ACHN (cell line): ENCODE measurements around the gene AK2.
A peak's percentile ranks its signal among the peaks of the same experiment; 100 is the strongest.
"Not testable (repeated sequence)": the region's sequence is repeated elsewhere in the genome, so short reads cannot be mapped to it uniquely, and the experiment has no call there.

Experiments used
- DNase-seq: peaks from one replicate; pipeline ENCODE4 v3.0.0-alpha.2; 2015
- in situ Hi-C: cut with HindIII; loops from 2 replicates; pipeline ENCODE4 v1.10.0; 2017; ENCODE audit warnings: low sequenced_read_pairs, low pct_ligation_motif_present, low pct_unique_long_range_greater_than_20kb

Gene AK2

GRCh38 chr1:32988665-32989064 is 48.0 kb downstream of the AK2 start:
- in situ Hi-C loops: no loop called here
- peak; percentile 75 for DNase-seq

DNA sequence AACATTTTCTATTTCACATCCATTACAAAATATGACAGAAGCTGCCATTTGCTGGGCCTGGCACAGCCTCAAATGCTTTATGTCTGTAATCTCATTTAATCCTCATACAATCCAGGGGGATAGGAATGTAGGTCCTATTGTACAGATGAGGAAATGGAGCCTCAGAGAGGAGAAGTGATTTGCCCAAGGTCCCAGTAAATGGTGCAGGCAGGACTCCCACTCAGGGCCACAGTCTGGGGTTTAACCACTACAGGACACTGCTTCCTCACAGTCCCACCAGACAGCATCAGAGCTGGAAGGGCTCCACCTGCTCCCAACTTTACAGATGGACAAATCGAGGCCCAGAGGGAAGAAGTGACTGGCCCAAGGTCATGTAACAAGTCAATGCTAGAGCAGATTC is 51.5 kb downstream of the AK2 start:
- in situ Hi-C loops: no loop called here
- no peak for DNase-seq

DNA sequence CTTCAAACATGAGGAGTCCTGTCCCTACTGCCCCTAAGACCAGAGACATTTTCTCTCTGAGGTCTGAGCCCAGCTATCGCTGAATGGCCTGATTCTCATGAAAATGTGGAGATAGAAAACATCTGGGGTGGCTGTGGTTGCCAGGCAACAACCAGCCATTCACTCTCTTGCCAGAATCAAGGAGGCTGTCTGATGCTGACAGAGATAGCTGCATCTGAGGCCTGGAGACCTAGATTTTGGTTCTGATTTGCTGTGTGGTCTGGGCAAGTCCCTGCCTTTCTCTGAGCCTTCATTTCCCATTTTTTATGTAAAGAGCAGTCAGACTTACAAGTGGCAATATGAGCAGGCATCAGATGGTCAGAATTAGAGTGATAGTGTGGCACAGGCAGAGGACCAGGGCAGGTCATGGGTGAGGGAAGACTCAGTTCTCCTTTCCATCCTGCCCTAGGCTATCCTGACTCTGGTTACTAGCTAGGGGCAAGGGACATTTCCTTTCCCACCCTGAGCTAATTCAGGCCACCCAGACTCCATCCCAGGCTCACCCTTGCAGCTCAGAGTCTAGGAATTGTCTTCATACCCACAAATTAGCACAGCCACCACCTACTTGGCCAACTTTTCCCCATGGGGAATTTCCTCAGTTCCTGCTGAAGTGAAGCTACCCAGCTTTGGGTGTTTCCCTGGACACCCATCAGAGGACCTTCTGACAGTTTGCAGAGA is 52.1 kb downstream of the AK2 start:
- in situ Hi-C loops: no loop called here

DNA sequence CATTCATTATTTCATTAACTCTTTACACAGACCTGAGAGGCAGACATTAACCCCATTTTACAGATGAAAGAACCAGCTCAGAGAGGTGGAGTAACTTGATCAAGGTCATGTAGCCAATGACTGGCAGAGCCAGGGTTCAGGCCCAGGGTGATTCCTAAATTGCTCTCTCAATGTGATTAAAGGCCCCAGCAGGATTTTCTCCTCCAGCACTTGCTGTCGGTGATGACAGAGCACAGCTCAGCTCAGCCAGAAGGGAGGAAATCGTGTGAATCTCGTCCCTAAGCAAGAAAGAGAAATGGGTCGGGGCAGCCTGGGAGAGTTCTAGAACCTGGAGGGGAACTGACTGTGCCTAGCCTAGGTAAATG is 52.6 kb downstream of the AK2 start:
- in situ Hi-C loops: no loop called here
- no peak for DNase-seq

More for the DNA sequence above, 52.1 kb downstream of the AK2 start:
- no peak for DNase-seq

GRCh38 chr1:32983020-32983419 is 53.7 kb downstream of the AK2 start:
- in situ Hi-C loops: no loop called here
- no peak for DNase-seq

DNA sequence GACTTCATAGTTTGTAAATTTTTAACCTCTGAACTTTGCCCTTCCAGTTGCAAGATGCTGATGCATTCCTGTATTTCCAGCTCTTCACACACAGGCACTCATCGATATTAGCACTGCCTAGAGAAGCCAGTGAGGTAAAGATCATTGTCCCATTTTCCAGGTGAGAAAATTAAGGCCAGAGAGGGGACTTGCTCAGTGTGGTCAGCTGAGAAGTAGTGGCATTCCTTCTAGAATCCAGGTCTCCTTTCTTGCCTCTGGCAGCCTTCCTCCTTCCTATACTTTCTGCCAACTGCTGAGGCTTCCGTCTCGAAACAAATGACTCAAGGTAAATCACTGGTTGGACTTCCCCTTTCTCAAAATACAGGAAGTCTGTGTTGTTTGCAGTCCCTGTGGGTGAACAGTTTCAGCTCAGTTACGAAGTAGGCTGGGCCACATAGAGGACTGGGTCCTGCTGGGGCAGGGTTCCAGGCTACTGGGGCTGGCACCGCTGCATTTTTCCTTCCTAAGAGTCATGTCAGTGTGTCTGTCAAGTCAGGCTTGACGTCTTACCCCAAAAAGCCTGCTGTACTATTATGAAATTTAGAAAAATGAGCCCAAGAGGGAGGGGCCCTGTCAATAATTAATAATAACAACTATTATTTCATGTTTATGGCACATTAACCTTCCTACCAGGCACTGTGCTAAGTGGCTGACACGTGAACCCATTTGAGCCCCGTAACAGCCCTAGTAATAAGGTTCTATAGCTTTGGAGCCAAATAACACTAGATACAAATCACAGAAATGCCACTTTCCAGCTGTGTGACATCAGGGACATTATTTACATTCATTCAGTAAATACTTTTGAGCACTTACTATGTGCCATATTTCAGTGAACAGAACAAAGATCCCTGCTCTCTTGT is 55.4 kb downstream of the AK2 start:
- peak; percentile 83 for DNase-seq
- in situ Hi-C loops: no loop called here

- no peak for DNase-seq
- in situ Hi-C loops: no loop called here
Observed at GRCh38 chr1:32980080-32980479, 56.6 kb downstream of the AK2 start.

- in situ Hi-C loops: no loop called here
- DNase-seq: no peak
Observed at GRCh38 chr1:32978854-32979253, 57.8 kb downstream of the AK2 start.

- in situ Hi-C loops: no loop called here
- DNase-seq: no peak
Observed at GRCh38 chr1:32977546-32978087, 59.1 kb downstream of the AK2 start.

DNA sequence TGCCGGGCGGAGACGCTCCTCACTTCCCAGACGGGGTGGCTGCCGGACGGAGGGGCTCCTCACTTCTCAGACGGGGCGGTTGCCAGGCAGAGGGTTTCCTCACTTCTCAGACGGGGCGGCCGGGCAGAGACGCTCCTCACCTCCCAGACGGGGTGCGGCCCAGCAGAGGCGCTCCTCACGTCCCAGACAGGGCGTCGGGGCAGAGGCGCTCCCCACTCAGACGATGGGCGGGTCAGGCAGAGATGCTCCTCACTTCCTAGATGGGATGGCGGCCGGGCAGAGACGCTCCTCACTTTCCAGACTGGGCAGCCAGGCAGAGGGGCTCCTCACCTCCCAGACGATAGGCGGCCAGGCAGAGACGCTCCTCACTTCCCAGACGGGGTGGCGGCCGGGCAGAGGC is 61.6 kb downstream of the AK2 start:
- in situ Hi-C loops, DNase-seq: not testable (repeated sequence)

DNA sequence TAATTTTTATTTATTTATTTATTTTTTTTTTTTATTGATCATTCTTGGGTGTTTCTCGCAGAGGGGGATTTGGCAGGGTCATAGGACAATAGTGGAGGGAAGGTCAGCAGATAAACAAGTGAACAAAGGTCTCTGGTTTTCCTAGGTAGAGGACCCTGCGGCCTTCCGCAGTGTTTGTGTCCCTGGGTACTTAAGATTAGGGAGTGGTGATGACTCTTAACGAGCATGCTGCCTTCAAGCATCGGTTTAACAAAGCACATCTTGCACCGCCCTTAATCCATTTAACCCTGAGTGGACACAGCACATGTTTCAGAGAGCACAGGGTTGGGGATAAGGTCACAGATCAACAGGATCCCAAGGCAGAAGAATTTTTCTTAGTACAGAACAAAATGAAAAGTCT is 63.2 kb downstream of the AK2 start:
- in situ Hi-C loops: not testable (repeated sequence)

DNA sequence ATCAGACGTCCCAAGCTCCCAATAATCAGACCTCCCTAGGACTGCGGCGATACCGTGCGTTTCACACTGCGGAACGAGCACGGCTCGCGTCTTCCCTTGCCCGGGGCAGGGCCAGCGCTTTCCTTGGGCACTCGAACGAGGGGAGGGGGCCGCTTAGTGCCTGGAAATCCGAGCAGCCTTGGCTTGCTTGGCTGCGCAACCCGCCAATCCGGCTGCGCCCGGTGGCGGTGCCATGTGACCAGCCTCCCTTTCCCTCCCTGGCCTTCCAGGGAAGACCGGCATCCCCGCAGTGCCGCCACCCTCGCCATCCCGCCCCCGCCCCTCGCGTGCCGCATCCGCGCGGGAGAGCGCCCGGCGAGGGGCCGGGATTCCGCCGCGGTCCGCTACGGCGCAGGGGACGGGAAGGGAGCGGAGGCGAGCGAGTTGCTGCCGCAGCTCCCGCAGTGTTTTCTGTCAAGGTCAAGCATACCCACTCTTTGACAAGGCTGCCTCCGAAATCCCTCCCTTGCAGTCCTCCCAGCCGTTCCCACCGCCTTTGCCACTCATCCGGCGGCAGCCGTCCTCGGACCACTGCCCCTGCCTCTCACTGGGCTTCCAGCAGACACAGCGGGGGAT is 63.8 kb downstream of the AK2 start:
- peak; percentile 22 for DNase-seq
- in situ Hi-C loops: no loop called here

More for the DNA sequence above, 63.2 kb downstream of the AK2 start:
- DNase-seq: not testable (repeated sequence)

DNA sequence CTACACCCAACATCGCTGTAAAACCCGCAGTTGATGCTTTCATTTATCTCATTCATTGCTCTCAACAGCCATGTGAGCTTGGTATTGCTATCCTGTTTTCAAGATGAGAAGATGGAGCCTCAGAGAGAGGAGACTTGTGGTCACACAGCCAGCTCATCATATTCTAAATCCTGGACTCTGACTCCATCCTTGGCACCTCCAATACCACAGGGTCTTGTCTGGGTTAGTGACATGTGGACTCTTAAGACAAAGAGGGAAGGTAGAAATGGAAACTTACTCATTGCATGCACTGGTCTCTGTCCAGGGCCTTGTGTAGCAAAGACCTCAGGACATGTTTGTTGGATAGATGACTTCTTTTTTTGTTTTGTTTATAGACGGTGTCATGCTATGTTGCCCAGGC is 65.1 kb downstream of the AK2 start:
- in situ Hi-C loops: no loop called here
- no peak for DNase-seq

GRCh38 chr1:32971156-32971555 is 65.5 kb downstream of the AK2 start:
- no peak for DNase-seq
- in situ Hi-C loops: no loop called here

DNA sequence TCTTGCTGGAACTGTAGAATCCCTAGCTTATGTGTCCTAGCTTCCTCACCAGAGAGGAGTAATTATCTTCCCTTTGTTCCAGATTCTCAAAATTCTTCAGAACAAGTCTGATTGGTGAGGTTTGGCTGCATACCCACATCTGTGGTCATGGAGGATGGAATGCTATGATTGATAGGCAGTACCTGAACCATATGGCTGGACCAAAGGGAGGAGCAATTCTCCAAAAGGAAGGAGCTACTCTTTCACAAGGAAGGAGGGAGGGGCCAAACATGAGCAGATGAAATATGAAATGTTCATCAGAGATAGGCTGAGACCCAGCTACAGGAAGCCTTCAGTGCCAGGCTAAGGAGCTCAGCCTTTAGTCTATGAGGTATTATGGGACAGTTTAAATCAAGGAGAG is 67.1 kb downstream of the AK2 start:
- DNase-seq: no peak
- in situ Hi-C loops: no loop called here

- DNase-seq: no peak
- in situ Hi-C loops: no loop called here
Observed at GRCh38 chr1:32967888-32968568, 68.7 kb downstream of the AK2 start.

DNA sequence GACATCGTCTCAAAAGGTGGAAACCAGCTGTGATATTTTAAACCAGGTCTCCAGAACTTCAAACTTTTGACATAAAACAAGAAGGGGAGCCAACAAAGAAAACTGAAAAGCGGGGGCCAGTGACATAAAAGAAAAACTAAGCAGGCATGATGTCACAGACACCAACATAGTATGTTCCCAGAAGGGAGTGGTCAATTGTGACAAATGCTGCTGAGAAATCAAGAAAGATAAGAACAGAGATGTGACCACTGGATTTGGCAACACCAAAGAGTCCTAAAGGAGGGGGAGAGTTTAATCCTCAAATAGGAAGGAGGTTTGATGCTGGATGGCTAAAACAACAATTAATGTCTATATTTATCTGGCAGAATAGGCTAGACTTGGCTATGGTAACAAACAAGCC is 69.8 kb downstream of the AK2 start:
- in situ Hi-C loops: no loop called here
- no peak for DNase-seq

GRCh38 chr1:32965251-32965747 is 71.4 kb downstream of the AK2 start:
- in situ Hi-C loops: no loop called here
- DNase-seq: no peak
